ENCODE measurements around the gene THBS3.

The THBS3 gene

GRCh38 chr1:155209312-155209721, 1.6 kb upstream of the THBS3 start:
- TF ChIP-seq LEF1 (IDR thresholded peaks at IDR 0.05; ENCODE audit: borderline replicate concordance) (no peak), ELF4 (IDR thresholded peaks at IDR 0.05) (peak; percentile 47; the same call in 1 of the 2 replicates)
- no peak for DNase-seq (ENCODE audit: extremely low spot score)
- ChIA-PET POLR2A (interaction anchor here (0.7 to 3.7 kb wide), 10 partner anchors 9 to 99 kb away, joined by 3 to 67 read pairs (median 4); partner anchors contain the start of genes CLK2 and FDPS), CTCF (no interaction called here)

GRCh38 chr1:155208541-155209311, 1.0 kb upstream of the THBS3 start, which contains the start of gene MTX1:
Gene MTX1 (plus strand): TSS chr1:155208695. CDS start chr1:155208805, 110 bp downstream.
- TF ChIP-seq TARDBP (IDR thresholded peaks at IDR 0.05) (no peak), FOXM1 (IDR thresholded peaks at IDR 0.05; ENCODE audit: borderline replicate concordance) (0 out of 2 replicates have a peak, but pooled peaks have one; percentile 2), L3MBTL2 (conservative IDR thresholded peaks at IDR 0.05) (peak; percentile 67)
- ChIA-PET POLR2A (interaction anchor here (1.0 to 3.7 kb wide), 15 partner anchors 10 to 100 kb away, joined by 3 to 67 read pairs (median 5); partner anchors contain the start of genes CLK2, FDPS, KRTCAP2 and TRIM46), CTCF (interaction anchor here (2.0 kb wide), 1 partner anchor 36 kb away, joined by 6 read pairs; the partner anchor contains the start of gene KRTCAP2)
- DNase-seq (ENCODE audit: extremely low spot score), result peak; percentile 90

GRCh38 chr1:155206891-155207805, 549 bp downstream of the THBS3 start:
- CTCF ChIA-PET, result interaction anchor here (0.6 to 2.0 kb wide), 12 partner anchors 8 to 439 kb away, joined by 3 to 20 read pairs (median 6); partner anchors contain the start of gene KRTCAP2
- TF ChIP-seq ELF4 (IDR thresholded peaks at IDR 0.05) (no peak), PKNOX1 (IDR thresholded peaks at IDR 0.05) (0 out of 2 replicates have a peak, but pooled peaks have one; percentile 5), TARDBP (IDR thresholded peaks at IDR 0.05) (no peak)
- peak; percentile 79 for DNase-seq (ENCODE audit: extremely low spot score)
- POLR2A ChIA-PET, result interaction anchor here (0.5 to 3.7 kb wide), 13 partner anchors 12 to 283 kb away, joined by 3 to 67 read pairs (median 5); partner anchors contain the start of genes KRTCAP2 and TRIM46

- no peak for TF ChIP-seq FOXM1 (IDR thresholded peaks at IDR 0.05; ENCODE audit: borderline replicate concordance)
- TF ChIP-seq PKNOX1 (IDR thresholded peaks at IDR 0.05), result no peak
- TF ChIP-seq TARDBP (IDR thresholded peaks at IDR 0.05), result no peak
- TF ChIP-seq BHLHE40 (IDR thresholded peaks at IDR 0.05; ENCODE audit: borderline replicate concordance), result no peak
- no peak for TF ChIP-seq FOXA1 (IDR thresholded peaks at IDR 0.05)
- TF ChIP-seq NFRKB (IDR thresholded peaks at IDR 0.05), result no peak
- TF ChIP-seq SUZ12 (IDR thresholded peaks at IDR 0.05), result no peak
- CTCF ChIA-PET, result no interaction called here
- POLR2A ChIA-PET, result interaction anchor here (0.7 to 3.7 kb wide), 2 partner anchors 21 kb away, joined by 3 to 37 read pairs; no protein-coding TSS in a partner anchor
- DNase-seq (ENCODE audit: extremely low spot score), result no peak
Observed at GRCh38 chr1:155205969-155206593, 1.6 kb downstream of the THBS3 start.

- TF ChIP-seq HDGF (IDR thresholded peaks at IDR 0.05; ENCODE audit: borderline replicate concordance) (no peak), FOXK2 (IDR thresholded peaks at IDR 0.05) (no peak), SUZ12 (IDR thresholded peaks at IDR 0.05) (no peak), BHLHE40 (IDR thresholded peaks at IDR 0.05; ENCODE audit: borderline replicate concordance) (no peak), TARDBP (IDR thresholded peaks at IDR 0.05) (no peak), CTBP1 (IDR thresholded peaks at IDR 0.05; ENCODE audit: borderline replicate concordance) (no peak), ELF4 (IDR thresholded peaks at IDR 0.05) (no peak), ARNT (IDR thresholded peaks at IDR 0.05) (no peak), NFRKB (IDR thresholded peaks at IDR 0.05) (no peak), L3MBTL2 (conservative IDR thresholded peaks at IDR 0.05) (no peak), LEF1 (IDR thresholded peaks at IDR 0.05; ENCODE audit: borderline replicate concordance) (no peak), SP1 (IDR thresholded peaks at IDR 0.05) (no peak), ZNF384 (IDR thresholded peaks at IDR 0.05) (no peak), FOXA1 (IDR thresholded peaks at IDR 0.05) (no peak), PKNOX1 (IDR thresholded peaks at IDR 0.05) (no peak), FOXM1 (IDR thresholded peaks at IDR 0.05; ENCODE audit: borderline replicate concordance) (no peak)
- ChIA-PET CTCF (no interaction called here), POLR2A (interaction anchor here (1.7 to 4.2 kb wide), 2 partner anchors 9 to 32 kb away, joined by 4 to 13 read pairs; partner anchors contain the start of gene KRTCAP2)
- no peak for DNase-seq (ENCODE audit: extremely low spot score)
Observed at GRCh38 chr1:155205035-155205434, 2.7 kb downstream of the THBS3 start.

All from HEK293T (cell line).